ENCODE data around the gene TCP10L.

DNA sequence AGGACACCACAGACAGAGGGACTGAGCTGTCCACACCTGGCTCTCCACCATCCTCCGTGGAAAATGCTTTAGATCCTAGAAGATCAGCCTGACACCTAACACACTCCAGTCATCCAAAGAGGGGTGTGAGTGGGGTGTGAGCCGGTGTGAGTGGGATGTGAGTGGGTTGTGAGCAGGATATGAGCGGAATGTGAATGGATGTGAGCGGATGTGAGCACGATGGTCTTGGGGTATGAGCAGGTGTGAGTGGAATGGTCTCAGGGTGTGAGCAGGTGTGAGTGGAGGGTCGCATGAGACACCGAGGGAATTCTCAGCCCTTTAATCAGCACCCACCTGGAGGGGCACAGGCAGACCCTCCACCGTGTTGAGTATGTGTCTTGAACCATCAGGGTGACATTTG is 851 bp downstream of the TCP10L start:
- TF ChIP-seq CHD1 (IDR thresholded peaks at IDR 0.05; ENCODE audit: low read depth, low read length) (no peak), RFX5 (IDR thresholded peaks at IDR 0.05; ENCODE audit: low read depth, low read length) (no peak), POLR2A (IDR thresholded peaks at IDR 0.05; ENCODE audit: low read depth, low read length) (no peak), BHLHE40 (IDR thresholded peaks at IDR 0.05; ENCODE audit: low read depth, low read length) (no peak), MXI1 (IDR thresholded peaks at IDR 0.05; ENCODE audit: borderline replicate concordance, low read depth, low read length) (no peak), RCOR1 (IDR thresholded peaks at IDR 0.05; ENCODE audit: insufficient replicate concordance, low read length) (no peak), MAFK (IDR thresholded peaks at IDR 0.05; ENCODE audit: low read depth, low read length) (no peak), CEBPB (IDR thresholded peaks at IDR 0.05; ENCODE audit: low read depth, low read length) (no peak), MAZ (IDR thresholded peaks at IDR 0.05; ENCODE audit: borderline replicate concordance, low read depth, low read length) (no peak), RAD21 (IDR thresholded peaks at IDR 0.05; ENCODE audit: low read length) (no peak), SMC3 (IDR thresholded peaks at IDR 0.05; ENCODE audit: low read depth, low read length) (no peak)
- TF ChIP-seq, protein P1, sequence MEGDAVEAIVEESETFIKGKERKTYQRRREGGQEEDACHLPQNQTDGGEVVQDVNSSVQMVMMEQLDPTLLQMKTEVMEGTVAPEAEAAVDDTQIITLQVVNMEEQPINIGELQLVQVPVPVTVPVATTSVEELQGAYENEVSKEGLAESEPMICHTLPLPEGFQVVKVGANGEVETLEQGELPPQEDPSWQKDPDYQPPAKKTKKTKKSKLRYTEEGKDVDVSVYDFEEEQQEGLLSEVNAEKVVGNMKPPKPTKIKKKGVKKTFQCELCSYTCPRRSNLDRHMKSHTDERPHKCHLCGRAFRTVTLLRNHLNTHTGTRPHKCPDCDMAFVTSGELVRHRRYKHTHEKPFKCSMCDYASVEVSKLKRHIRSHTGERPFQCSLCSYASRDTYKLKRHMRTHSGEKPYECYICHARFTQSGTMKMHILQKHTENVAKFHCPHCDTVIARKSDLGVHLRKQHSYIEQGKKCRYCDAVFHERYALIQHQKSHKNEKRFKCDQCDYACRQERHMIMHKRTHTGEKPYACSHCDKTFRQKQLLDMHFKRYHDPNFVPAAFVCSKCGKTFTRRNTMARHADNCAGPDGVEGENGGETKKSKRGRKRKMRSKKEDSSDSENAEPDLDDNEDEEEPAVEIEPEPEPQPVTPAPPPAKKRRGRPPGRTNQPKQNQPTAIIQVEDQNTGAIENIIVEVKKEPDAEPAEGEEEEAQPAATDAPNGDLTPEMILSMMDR (conservative IDR thresholded peaks at IDR 0.05; ENCODE audit: low read depth, low read length) = no peak
- TF ChIP-seq, protein P2, sequence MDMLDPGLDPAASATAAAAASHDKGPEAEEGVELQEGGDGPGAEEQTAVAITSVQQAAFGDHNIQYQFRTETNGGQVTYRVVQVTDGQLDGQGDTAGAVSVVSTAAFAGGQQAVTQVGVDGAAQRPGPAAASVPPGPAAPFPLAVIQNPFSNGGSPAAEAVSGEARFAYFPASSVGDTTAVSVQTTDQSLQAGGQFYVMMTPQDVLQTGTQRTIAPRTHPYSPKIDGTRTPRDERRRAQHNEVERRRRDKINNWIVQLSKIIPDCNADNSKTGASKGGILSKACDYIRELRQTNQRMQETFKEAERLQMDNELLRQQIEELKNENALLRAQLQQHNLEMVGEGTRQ (IDR thresholded peaks at IDR 0.05; ENCODE audit: low read depth, low read length) = no peak
- TF ChIP-seq, protein P3, sequence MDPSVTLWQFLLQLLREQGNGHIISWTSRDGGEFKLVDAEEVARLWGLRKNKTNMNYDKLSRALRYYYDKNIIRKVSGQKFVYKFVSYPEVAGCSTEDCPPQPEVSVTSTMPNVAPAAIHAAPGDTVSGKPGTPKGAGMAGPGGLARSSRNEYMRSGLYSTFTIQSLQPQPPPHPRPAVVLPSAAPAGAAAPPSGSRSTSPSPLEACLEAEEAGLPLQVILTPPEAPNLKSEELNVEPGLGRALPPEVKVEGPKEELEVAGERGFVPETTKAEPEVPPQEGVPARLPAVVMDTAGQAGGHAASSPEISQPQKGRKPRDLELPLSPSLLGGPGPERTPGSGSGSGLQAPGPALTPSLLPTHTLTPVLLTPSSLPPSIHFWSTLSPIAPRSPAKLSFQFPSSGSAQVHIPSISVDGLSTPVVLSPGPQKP (IDR thresholded peaks at IDR 0.05; ENCODE audit: borderline replicate concordance, low read depth, low read length) = no peak

Data from IMR-90 (cell line).